ENCODE measurements around the gene MYADM.

Gene MYADM

GRCh38 chr19:53917356-53917755 lies 49.7 kb downstream of the MYADM start:
- DNase-seq, result no peak
